K562 (cell line): Measurements from ENCODE around the gene PBX2. TPM values are rescaled to one million over a fixed set of nuclear protein-coding genes. Genes with fewer than 3 reads are reported as not detected.

Experiments used
- HDGF ChIP-seq: fragments of 450-650 bp; IDR thresholded peaks from 2 replicates; pipeline ENCODE4 v1.6.1; 2016
- KHSRP ChIP-seq: fragments of 450-650 bp; IDR thresholded peaks from 2 replicates; pipeline ENCODE4 v1.6.1; 2017
- NONO ChIP-seq, 2 experiments: fragments of 200-400 bp in 1 of 2; fragments of 450-650 bp in 1 of 2; formaldehyde crosslinking in 1 of 2; IDR thresholded peaks; 2 replicates each; pipeline ENCODE4 v1.6.1; 2017; ENCODE audit warnings: low read depth in 2 of 2, mild to moderate bottlenecking in 2 of 2, moderate library complexity in 2 of 2, low read length in 1 of 2
- REST ChIP-seq, 2 experiments: fragments of 450-650 bp; formaldehyde crosslinking in 1 of 2; IDR thresholded peaks; 2 replicates each; pipeline versions ENCODE4 v1.4.0 to v1.6.1; 2014 to 2020; ENCODE audit warnings: mild to moderate bottlenecking in 2 of 2, borderline replicate concordance in 1 of 2, low read depth in 1 of 2
- U2AF1 ChIP-seq: fragments of 200-400 bp; formaldehyde crosslinking; optimal IDR thresholded peaks from 2 replicates; pipeline ENCODE3; 2017; ENCODE audit warnings: mild to moderate bottlenecking, low read depth, low read length, moderate library complexity
- polyA plus RNA-seq, 8 experiments: library from polyadenylated mRNA; depleted of rRNA in 4 of 8; stranded (reverse) in 5 of 8; unstranded in 3 of 8; fragments of >200 nt; fragmentation: Nextera tagmentation in 2 of 8; fragmentation: Illumina TruSeq in 1 of 8; extraction: Ambion mirVana in 2 of 8; extraction: Trizol in 1 of 8; gene quantifications; 2 replicates each; pipeline versions ENCODE4 v1.2.1 to v1.2.3, GENCODE V29; 2011 to 2014; ENCODE audit warnings: inconsistent platforms in 1 of 8, missing spikeins in 1 of 8
- total RNA-seq, 7 experiments: library from RNA; depleted of rRNA in 6 of 7; stranded (reverse); fragments of >200 nt in 6 of 7; fragmentation: Illumina TruSeq in 2 of 7; extraction: Trizol in 2 of 7; gene quantifications; 2 replicates each; pipeline versions ENCODE4 v1.2.1 to v1.2.3, GENCODE V29; 2011 to 2021; ENCODE audit warnings: low replicate concordance in 1 of 7
- TF ChIP-seq, protein P1 (sequence below), 2 experiments: IDR thresholded peaks; 2 replicates each; pipeline ENCODE4 v1.6.1; 2011; ENCODE audit warnings: borderline replicate concordance in 1 of 2, control low read depth in 1 of 2, low read depth in 1 of 2, low read length in 1 of 2, mild to moderate bottlenecking in 1 of 2, mixed read lengths in 1 of 2, moderate library complexity in 1 of 2; ENCODE audit not compliant: insufficient read depth in 1 of 2, insufficient read length in 1 of 2, poor library complexity in 1 of 2, severe bottlenecking in 1 of 2; ENCODE audit errors: extremely low read depth in 1 of 2
- TF ChIP-seq, protein P2 (sequence below): fragments of 450-650 bp; IDR thresholded peaks from 2 replicates; pipeline ENCODE4 v1.6.1; 2016; ENCODE audit warnings: low read depth

The PBX2 gene
- total and polyA plus RNA-seq, 9 of the 15 experiments (the other 6 are each of a cell fraction or from before 2014, with no cell fraction given): 1.9 to 134 (median 62.5) TPM

GRCh38 chr6:32176476-32177182, 13.4 kb downstream of the PBX2 start (continued):
- no peak for TF ChIP-seq REST (IDR thresholded peaks at IDR 0.05; ENCODE audit: borderline replicate concordance)
- no peak for TF ChIP-seq REST (CRISPR knock-in tag; IDR thresholded peaks at IDR 0.05; ENCODE audit: low read depth)
- TF ChIP-seq, protein P1, sequence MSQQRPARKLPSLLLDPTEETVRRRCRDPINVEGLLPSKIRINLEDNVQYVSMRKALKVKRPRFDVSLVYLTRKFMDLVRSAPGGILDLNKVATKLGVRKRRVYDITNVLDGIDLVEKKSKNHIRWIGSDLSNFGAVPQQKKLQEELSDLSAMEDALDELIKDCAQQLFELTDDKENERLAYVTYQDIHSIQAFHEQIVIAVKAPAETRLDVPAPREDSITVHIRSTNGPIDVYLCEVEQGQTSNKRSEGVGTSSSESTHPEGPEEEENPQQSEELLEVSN (IDR thresholded peaks at IDR 0.05; ENCODE audit: borderline replicate concordance in 1 of 2, extremely low read depth in 1 of 2, insufficient read depth in 1 of 2, insufficient read length in 1 of 2, low read depth in 1 of 2, low read length in 1 of 2, poor library complexity in 1 of 2, severe bottlenecking in 1 of 2): no peak
- TF ChIP-seq, protein P2, sequence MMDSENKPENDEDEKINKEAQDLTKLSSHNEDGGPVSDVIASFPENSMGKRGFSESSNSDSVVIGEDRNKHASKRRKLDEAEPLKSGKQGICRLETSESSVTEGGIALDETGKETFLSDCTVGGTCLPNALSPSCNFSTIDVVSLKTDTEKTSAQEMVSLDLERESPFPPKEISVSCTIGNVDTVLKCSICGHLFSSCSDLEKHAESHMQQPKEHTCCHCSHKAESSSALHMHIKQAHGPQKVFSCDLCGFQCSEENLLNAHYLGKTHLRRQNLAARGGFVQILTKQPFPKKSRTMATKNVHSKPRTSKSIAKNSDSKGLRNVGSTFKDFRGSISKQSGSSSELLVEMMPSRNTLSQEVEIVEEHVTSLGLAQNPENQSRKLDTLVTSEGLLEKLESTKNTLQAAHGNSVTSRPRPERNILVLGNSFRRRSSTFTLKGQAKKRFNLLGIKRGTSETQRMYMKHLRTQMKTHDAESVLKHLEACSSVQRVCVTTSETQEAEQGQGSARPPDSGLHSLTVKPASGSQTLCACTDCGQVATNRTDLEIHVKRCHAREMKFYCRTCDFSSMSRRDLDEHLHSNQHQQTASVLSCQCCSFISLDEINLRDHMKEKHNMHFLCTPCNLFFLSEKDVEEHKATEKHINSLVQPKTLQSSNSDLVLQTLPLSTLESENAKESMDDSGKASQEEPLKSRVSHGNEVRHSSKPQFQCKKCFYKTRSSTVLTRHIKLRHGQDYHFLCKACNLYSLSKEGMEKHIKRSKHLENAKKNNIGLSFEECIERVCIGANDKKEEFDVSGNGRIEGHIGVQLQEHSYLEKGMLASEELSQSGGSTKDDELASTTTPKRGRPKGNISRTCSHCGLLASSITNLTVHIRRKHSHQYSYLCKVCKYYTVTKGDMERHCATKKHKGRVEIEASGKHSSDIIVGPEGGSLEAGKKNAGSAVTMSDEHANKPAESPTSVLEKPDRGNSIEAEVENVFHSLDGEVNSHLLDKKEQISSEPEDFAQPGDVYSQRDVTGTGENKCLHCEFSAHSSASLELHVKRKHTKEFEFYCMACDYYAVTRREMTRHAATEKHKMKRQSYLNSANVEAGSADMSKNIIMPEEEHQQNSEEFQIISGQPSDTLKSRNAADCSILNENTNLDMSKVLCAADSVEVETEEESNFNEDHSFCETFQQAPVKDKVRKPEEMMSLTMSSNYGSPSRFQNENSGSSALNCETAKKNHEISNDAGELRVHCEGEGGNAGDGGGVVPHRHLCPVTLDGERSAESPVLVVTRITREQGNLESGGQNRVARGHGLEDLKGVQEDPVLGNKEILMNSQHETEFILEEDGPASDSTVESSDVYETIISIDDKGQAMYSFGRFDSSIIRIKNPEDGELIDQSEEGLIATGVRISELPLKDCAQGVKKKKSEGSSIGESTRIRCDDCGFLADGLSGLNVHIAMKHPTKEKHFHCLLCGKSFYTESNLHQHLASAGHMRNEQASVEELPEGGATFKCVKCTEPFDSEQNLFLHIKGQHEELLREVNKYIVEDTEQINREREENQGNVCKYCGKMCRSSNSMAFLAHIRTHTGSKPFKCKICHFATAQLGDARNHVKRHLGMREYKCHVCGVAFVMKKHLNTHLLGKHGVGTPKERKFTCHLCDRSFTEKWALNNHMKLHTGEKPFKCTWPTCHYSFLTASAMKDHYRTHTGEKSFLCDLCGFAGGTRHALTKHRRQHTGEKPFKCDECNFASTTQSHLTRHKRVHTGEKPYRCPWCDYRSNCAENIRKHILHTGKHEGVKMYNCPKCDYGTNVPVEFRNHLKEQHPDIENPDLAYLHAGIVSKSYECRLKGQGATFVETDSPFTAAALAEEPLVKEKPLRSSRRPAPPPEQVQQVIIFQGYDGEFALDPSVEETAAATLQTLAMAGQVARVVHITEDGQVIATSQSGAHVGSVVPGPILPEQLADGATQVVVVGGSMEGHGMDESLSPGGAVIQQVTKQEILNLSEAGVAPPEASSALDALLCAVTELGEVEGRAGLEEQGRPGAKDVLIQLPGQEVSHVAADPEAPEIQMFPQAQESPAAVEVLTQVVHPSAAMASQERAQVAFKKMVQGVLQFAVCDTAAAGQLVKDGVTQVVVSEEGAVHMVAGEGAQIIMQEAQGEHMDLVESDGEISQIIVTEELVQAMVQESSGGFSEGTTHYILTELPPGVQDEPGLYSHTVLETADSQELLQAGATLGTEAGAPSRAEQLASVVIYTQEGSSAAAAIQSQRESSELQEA: 0 out of 2 replicates have a peak, but pooled peaks have one; percentile 53
- TF ChIP-seq U2AF1: no peak
- no peak for TF ChIP-seq NONO (IDR thresholded peaks at IDR 0.05; ENCODE audit: low read depth in 2 of 2, low read length in 1 of 2)
- 0 out of 2 replicates have a peak, but pooled peaks have one; percentile 21 for TF ChIP-seq KHSRP
- TF ChIP-seq HDGF: peak; percentile 22
